Neural cell (in vitro differentiated cells): Measurements from ENCODE around the gene FOXRED1.

Experiments used
- CTCF ChIP-seq: fragments of 450-650 bp; IDR thresholded peaks from 2 replicates; pipeline ENCODE4 v1.5.1; 2014; ENCODE audit warnings: antibody characterized with exemption, mild to moderate bottlenecking, moderate library complexity; ENCODE audit not compliant: poor library complexity, severe bottlenecking
- EZH2 ChIP-seq: fragments of 200-600, 300-800 bp; shearing (Covaris generic), sonication (generic); IDR thresholded peaks from 2 replicates; pipeline ENCODE4 v1.6.1; 2014; ENCODE audit warnings: antibody characterized with exemption, low read length, borderline replicate concordance, mild to moderate bottlenecking; ENCODE audit not compliant: insufficient read depth, poor library complexity, severe bottlenecking
- POLR2AphosphoS5 ChIP-seq: IDR thresholded peaks from 2 replicates; pipeline ENCODE4 v1.6.1; 2012
- RAD21 ChIP-seq: fragments of 450-650 bp; conservative IDR thresholded peaks from 2 replicates; pipeline ENCODE4 v1.6.1; 2014; ENCODE audit warnings: antibody characterized with exemption, mild to moderate bottlenecking, moderate library complexity

- TF ChIP-seq CTCF = no peak
- no peak for TF ChIP-seq RAD21
- TF ChIP-seq POLR2AphosphoS5 = no peak
- TF ChIP-seq EZH2 = no peak
Observed at GRCh38 chr11:126317432-126317755, 48.4 kb downstream of the FOXRED1 start.
